ENCODE results near the gene KRTAP4-5.
"Not testable (repeated sequence)": the region's sequence is repeated elsewhere in the genome, so short reads cannot be mapped to it uniquely, and the experiment has no call there.

KRTAP4-5 gene

GRCh38 chr17:41147531-41148204 lies 2.0 kb downstream of the KRTAP4-5 start:
- no peak for DNase-seq (ENCODE audit: low read depth)

GRCh38 chr17:41145261-41145660 lies 4.4 kb downstream of the KRTAP4-5 start:
- no peak for DNase-seq (ENCODE audit: low read depth)

GRCh38 chr17:41144846-41145245 lies 4.8 kb downstream of the KRTAP4-5 start:
- DNase-seq (ENCODE audit: low read depth) = no peak

DNA sequence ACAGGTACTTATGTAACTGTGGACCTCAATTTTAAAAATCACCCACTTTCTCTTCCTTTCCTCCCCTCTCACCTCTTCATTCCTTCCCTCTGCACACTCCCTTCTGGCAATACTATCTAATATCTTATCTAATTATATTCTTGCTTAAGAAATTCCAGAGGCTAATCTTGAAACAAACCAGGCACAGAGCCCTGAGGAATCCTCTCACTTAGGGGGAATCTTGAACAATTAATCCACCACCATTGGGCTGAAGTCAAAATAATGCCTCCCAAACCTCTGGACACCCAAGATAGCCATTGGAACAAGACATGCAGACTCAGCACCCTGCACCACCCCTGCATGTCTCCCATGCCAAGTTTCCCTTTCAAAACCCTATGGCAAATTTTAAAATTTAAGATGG lies 8.3 kb downstream of the KRTAP4-5 start:
- DNase-seq (ENCODE audit: low read depth) = no peak

DNA sequence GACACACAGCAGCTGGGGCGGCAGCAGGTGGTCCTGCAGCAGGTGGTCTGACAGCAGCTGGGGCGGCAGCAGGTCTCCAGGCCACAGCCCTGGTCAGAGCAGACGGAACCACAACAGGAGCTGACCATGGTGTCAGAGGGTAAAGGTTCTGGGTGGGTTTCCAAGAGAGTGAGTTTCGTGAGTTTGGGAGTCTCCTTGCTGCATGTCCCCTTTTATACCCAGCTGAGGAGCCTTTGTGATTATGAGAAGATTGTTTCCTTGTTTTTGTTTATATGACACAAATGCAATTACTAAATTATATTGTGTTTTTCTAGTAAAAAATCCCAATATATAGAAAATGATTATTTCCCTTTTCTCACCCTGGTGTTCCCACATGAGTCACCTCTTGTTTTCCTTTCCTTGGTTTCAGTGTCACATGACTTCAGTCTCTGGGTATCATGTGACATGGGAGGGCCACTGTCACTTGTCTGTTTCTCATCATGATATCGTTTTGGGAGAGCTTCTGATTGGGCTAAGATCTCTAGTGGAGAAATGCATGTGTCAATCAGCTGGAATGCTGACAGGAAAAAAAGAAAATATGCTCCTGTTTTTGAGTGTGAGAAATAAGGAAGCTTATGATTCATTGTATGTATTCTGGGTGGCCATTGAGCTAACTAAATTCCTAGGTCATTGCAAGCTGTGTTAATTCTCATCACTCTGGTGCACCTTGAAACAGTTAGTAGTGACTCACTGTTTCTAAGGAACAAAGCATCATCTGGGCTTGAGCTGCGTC lies 9.1 kb downstream of the KRTAP4-5 start, which contains the start of gene KRTAP4-6:
KRTAP4-6 (minus strand) TSS at position 185 of the 772 bp plus-strand sequence; CDS start at position 128, 57 bp downstream.
- no peak for DNase-seq (ENCODE audit: low read depth)

GRCh38 chr17:41139865-41140264 lies 9.8 kb downstream of the KRTAP4-5 start:
- not testable (repeated sequence) for DNase-seq (ENCODE audit: low read depth)

DNA sequence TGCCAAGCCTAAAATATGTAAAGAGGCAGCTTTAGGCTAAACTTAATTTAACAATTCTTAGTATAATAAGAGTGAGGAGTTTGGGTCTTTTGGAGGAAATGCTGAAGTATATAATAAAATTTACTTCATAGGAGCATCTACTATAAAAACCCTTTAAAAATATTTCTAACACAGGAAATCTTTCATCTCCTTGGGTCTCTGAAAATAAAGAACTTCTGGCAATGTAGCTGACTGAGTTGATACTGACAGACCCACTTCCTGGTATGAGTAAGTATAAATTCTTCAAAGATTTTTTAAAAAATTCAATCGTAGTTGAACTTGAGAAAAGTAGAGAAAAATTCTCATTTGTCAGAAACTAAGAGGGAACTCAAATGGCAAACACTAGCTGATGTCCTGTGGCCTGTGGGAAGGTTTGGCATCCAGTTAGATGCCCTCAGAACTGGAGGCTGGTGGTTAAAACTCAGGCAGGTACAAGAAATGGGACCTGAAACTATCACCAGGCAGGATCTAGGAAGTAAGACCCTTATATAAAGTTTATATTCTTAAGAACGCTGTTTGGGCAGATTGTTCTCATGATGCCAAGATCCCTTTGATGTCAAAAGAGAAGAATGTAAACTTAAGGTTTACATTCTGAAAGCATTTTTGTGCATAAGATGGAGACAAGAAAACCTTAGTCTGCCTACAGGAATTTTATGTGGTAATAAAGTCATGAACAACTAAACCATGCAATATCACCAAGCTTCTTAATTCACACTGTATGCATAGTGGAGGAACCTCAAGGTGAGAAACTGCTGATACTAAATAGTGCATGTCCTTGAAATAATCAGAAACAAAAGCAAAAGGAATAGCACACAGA lies 15.5 kb downstream of the KRTAP4-5 start:
- DNase-seq (ENCODE audit: low read depth) = no peak

GRCh38 chr17:41131979-41132378 lies 17.6 kb downstream of the KRTAP4-5 start:
- no peak for DNase-seq (ENCODE audit: low read depth)

GRCh38 chr17:41127371-41127770 lies 22.3 kb downstream of the KRTAP4-5 start:
- DNase-seq (ENCODE audit: low read depth) = no peak

DNA sequence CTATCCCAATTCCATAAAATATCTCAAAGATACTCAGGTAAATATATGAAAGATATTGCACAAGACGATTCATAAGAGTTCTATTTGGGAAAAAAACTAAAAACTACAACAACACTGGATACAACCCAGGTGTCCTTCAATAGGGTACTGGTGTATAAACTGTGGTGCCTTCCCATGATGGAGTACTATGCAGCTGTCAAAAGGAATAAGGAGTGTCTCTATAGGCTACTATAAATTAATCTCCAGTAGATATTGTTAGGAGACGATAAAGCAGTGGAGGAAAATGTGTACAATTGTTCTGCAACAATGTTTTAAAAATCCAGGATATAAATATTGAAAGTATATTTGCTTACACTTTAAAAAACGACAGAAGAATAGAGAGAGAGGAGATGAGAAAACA lies 23.2 kb downstream of the KRTAP4-5 start:
- no peak for DNase-seq (ENCODE audit: low read depth)

- no peak for DNase-seq (ENCODE audit: low read depth)
Observed at GRCh38 chr17:41125064-41125463, 24.6 kb downstream of the KRTAP4-5 start.

DNA sequence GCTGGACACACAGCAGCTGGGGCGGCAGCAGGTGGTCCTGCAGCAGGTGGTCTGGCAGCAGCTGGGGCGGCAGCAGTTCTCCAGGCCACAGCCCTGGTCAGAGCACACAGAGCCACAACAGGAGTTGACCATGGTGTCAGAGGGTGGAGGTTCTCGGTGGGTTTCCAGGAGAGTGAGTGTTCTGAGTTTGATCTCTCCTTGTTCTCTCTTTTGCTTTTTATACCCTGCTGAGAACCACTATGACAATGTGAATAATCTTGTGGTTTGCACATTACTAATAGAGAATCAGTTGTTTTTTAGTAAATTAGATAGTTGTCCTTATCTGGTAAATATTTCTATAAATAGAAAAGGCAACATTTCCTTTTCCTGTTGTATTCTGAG lies 25.6 kb downstream of the KRTAP4-5 start, which contains the start of gene KRTAP4-12:
KRTAP4-12 (minus strand) TSS at position 192 of the 381 bp plus-strand sequence; CDS start at position 132, 60 bp downstream.
- DNase-seq (ENCODE audit: low read depth) = not testable (repeated sequence)

GRCh38 chr17:41123292-41123990 lies 26.2 kb downstream of the KRTAP4-5 start:
- DNase-seq (ENCODE audit: low read depth) = not testable (repeated sequence)

GRCh38 chr17:41121742-41122141 lies 27.9 kb downstream of the KRTAP4-5 start:
- no peak for DNase-seq (ENCODE audit: low read depth)

- DNase-seq (ENCODE audit: low read depth) = not testable (repeated sequence)
Observed at GRCh38 chr17:41119696-41120690, 29.6 kb downstream of the KRTAP4-5 start.

DNA sequence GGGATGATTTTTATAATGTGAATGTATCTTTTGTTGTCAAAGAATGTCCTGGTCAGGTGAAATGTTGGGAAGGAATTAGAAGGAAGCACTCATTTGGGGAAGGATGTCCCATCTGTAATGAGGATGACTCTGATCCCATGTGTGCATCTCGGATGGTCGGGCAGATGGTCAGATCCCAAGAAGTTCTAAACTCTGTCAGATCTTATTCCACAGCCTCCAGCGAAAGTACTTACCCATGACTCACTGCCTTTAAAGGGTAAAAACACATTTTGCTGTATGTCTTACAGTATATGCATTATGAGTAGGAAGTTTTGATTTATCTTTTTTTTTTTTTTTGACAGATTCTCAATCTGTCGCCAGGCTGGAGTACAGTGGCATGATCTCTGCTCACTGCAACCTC lies 30.9 kb downstream of the KRTAP4-5 start:
- no peak for DNase-seq (ENCODE audit: low read depth)

- not testable (repeated sequence) for DNase-seq (ENCODE audit: low read depth)
Observed at GRCh38 chr17:41117846-41118386, 31.7 kb downstream of the KRTAP4-5 start, which contains the start of gene KRTAP4-11. KRTAP4-11 (minus strand) TSS chr17:41118373; CDS start chr17:41118315, 58 bp downstream.

- no peak for DNase-seq (ENCODE audit: low read depth)
Observed at GRCh38 chr17:41116297-41116696, 33.3 kb downstream of the KRTAP4-5 start.

- no peak for DNase-seq (ENCODE audit: low read depth)
Observed at GRCh38 chr17:41111151-41111885, 38.3 kb downstream of the KRTAP4-5 start.
